GM18858 (cell line): ENCODE results near the gene PHOSPHO2.
"Not testable (repeated sequence)": the region's sequence is repeated elsewhere in the genome, so short reads cannot be mapped to it uniquely, and the experiment has no call there.

ENCODE experiments used
- ATAC-seq: cut with Tn5 transposase; IDR thresholded peaks from one replicate; pipeline ENCODE4 v1.9.1; 2021; ENCODE audit not compliant: unreplicated experiment

Gene PHOSPHO2

GRCh38 chr2:169683425-169684134 lies 10.7 kb upstream of the PHOSPHO2 start:
- ATAC-seq, result no peak

- no peak for ATAC-seq
Measured at GRCh38 chr2:169684135-169684565, 10.1 kb upstream of the PHOSPHO2 start.

GRCh38 chr2:169684712-169685111 lies 9.6 kb upstream of the PHOSPHO2 start:
- not testable (repeated sequence) for ATAC-seq

GRCh38 chr2:169686825-169687224 lies 7.4 kb upstream of the PHOSPHO2 start:
- not testable (repeated sequence) for ATAC-seq

- ATAC-seq, result not testable (repeated sequence)
Measured at GRCh38 chr2:169687943-169688342, 6.3 kb upstream of the PHOSPHO2 start.

GRCh38 chr2:169690958-169691357 lies 3.3 kb upstream of the PHOSPHO2 start:
- no peak for ATAC-seq

GRCh38 chr2:169692718-169693117 lies 1.6 kb upstream of the PHOSPHO2 start:
- ATAC-seq, result no peak

GRCh38 chr2:169693360-169693759 lies 909 bp upstream of the PHOSPHO2 start:
- ATAC-seq, result no peak

- ATAC-seq, result no peak
Measured at GRCh38 chr2:169694894-169695260, 608 bp downstream of the PHOSPHO2 start.

- ATAC-seq, result no peak
Measured at GRCh38 chr2:169696381-169696780, 2.1 kb downstream of the PHOSPHO2 start.

GRCh38 chr2:169699173-169699572 lies 4.9 kb downstream of the PHOSPHO2 start:
- ATAC-seq, result not testable (repeated sequence)

- ATAC-seq, result no peak
Measured at GRCh38 chr2:169702996-169703395, 8.7 kb downstream of the PHOSPHO2 start.

GRCh38 chr2:169704160-169704708 lies 10.0 kb downstream of the PHOSPHO2 start:
- ATAC-seq, result no peak

GRCh38 chr2:169705927-169706326 lies 11.7 kb downstream of the PHOSPHO2 start:
- no peak for ATAC-seq

- no peak for ATAC-seq
Measured at GRCh38 chr2:169707626-169708025, 13.4 kb downstream of the PHOSPHO2 start.

GRCh38 chr2:169709331-169709730 lies 15.1 kb downstream of the PHOSPHO2 start:
- no peak for ATAC-seq

GRCh38 chr2:169709981-169710380 lies 15.7 kb downstream of the PHOSPHO2 start:
- no peak for ATAC-seq

- no peak for ATAC-seq
Measured at GRCh38 chr2:169711751-169712509, 17.7 kb downstream of the PHOSPHO2 start.

GRCh38 chr2:169712791-169713227 lies 18.5 kb downstream of the PHOSPHO2 start:
- no peak for ATAC-seq

GRCh38 chr2:169713331-169713730 lies 19.1 kb downstream of the PHOSPHO2 start:
- ATAC-seq, result no peak

- ATAC-seq, result no peak
Measured at GRCh38 chr2:169714699-169715098, 20.4 kb downstream of the PHOSPHO2 start.
